ENCODE measurements around the gene ZNF662.

ZNF662 gene

DNA sequence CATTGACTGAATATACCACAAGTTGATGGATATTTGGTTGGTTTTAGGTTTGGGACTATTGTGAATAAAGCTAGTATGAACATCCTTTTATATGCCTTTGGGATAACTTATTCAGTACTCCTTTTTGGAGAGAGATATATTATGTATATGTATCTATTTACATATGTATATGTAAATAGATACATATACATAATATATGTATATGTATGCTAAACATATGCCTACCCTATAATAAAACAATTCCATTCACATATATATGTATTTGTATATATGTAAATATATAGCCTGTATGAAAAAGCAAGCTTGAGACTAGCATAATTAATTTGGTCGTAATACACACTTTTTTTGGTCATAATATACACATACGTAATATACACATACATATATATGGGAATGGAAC, 57.3 kb downstream of the ZNF662 start:
- TF ChIP-seq, protein P1, sequence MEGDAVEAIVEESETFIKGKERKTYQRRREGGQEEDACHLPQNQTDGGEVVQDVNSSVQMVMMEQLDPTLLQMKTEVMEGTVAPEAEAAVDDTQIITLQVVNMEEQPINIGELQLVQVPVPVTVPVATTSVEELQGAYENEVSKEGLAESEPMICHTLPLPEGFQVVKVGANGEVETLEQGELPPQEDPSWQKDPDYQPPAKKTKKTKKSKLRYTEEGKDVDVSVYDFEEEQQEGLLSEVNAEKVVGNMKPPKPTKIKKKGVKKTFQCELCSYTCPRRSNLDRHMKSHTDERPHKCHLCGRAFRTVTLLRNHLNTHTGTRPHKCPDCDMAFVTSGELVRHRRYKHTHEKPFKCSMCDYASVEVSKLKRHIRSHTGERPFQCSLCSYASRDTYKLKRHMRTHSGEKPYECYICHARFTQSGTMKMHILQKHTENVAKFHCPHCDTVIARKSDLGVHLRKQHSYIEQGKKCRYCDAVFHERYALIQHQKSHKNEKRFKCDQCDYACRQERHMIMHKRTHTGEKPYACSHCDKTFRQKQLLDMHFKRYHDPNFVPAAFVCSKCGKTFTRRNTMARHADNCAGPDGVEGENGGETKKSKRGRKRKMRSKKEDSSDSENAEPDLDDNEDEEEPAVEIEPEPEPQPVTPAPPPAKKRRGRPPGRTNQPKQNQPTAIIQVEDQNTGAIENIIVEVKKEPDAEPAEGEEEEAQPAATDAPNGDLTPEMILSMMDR (IDR thresholded peaks at IDR 0.05; ENCODE audit: extremely low read depth, insufficient read depth, missing control alignments), result no peak
- in situ Hi-C loops (cut with MboI; ENCODE audit: low pct_unique_long_range_greater_than_20kb, low sequenced_read_pairs, unreplicated experiment), result loop anchor here (25.0 kb wide), 2 partner anchors 424 to 549 kb away; no protein-coding TSS in a partner anchor
- no peak for DNase-seq (ENCODE audit: low spot score)

- in situ Hi-C loops (cut with MboI; ENCODE audit: low pct_unique_long_range_greater_than_20kb, low sequenced_read_pairs, unreplicated experiment), result loop anchor here (25.0 kb wide), 2 partner anchors 423 to 548 kb away; no protein-coding TSS in a partner anchor
- TF ChIP-seq, protein P1 (IDR thresholded peaks at IDR 0.05; ENCODE audit: extremely low read depth, insufficient read depth, missing control alignments), result no peak
- DNase-seq (ENCODE audit: low spot score), result no peak
Measured at GRCh38 chr3:42964266-42964665, 58.3 kb downstream of the ZNF662 start.
